Cerebellar cortex (tissue), 1 donor: ENCODE measurements around the gene PIK3CB.
"Not testable (repeated sequence)": the region's sequence is repeated elsewhere in the genome, so short reads cannot be mapped to it uniquely, and the experiment has no call there.

Experiments
- DNase-seq: peaks from one replicate; pipeline ENCODE4 v3.0.0-alpha.2; 2015; ENCODE audit warnings: low spot score

PIK3CB gene

GRCh38 chr3:138681463-138682220 is 153.1 kb downstream of the PIK3CB start:
- no peak for DNase-seq

GRCh38 chr3:138680974-138681373 is 153.8 kb downstream of the PIK3CB start:
- DNase-seq, result not testable (repeated sequence)

- no peak for DNase-seq
Measured at GRCh38 chr3:138678874-138679392, 155.8 kb downstream of the PIK3CB start.

- no peak for DNase-seq
Measured at GRCh38 chr3:138678086-138678485, 156.6 kb downstream of the PIK3CB start.

- peak; percentile 10 for DNase-seq
Measured at GRCh38 chr3:138675393-138675792, 159.3 kb downstream of the PIK3CB start.

GRCh38 chr3:138673641-138674530 is 160.8 kb downstream of the PIK3CB start:
- no peak for DNase-seq

GRCh38 chr3:138670407-138670806 is 164.3 kb downstream of the PIK3CB start:
- DNase-seq, result no peak

GRCh38 chr3:138668107-138668506 is 166.6 kb downstream of the PIK3CB start:
- DNase-seq, result no peak

GRCh38 chr3:138657508-138657907 is 177.2 kb downstream of the PIK3CB start:
- DNase-seq, result no peak

GRCh38 chr3:138653567-138653966 is 181.2 kb downstream of the PIK3CB start:
- no peak for DNase-seq

GRCh38 chr3:138649134-138649533 is 185.6 kb downstream of the PIK3CB start:
- DNase-seq, result no peak

GRCh38 chr3:138646513-138646912 is 188.2 kb downstream of the PIK3CB start:
- no peak for DNase-seq

- no peak for DNase-seq
Measured at GRCh38 chr3:138646008-138646407, 188.7 kb downstream of the PIK3CB start.

- DNase-seq, result no peak
Measured at GRCh38 chr3:138642927-138643253, 191.8 kb downstream of the PIK3CB start.

- no peak for DNase-seq
Measured at GRCh38 chr3:138642226-138642926, 192.4 kb downstream of the PIK3CB start.

- DNase-seq, result no peak
Measured at GRCh38 chr3:138640537-138640936, 194.2 kb downstream of the PIK3CB start.

GRCh38 chr3:138638641-138639040 is 196.1 kb downstream of the PIK3CB start:
- no peak for DNase-seq

- no peak for DNase-seq
Measured at GRCh38 chr3:138629526-138629925, 205.2 kb downstream of the PIK3CB start.

- DNase-seq, result no peak
Measured at GRCh38 chr3:138625707-138626365, 208.9 kb downstream of the PIK3CB start.

- DNase-seq, result no peak
Measured at GRCh38 chr3:138624518-138624917, 210.2 kb downstream of the PIK3CB start.

- DNase-seq, result no peak
Measured at GRCh38 chr3:138620431-138620830, 214.3 kb downstream of the PIK3CB start.

- DNase-seq, result no peak
Measured at GRCh38 chr3:138615462-138615861, 219.3 kb downstream of the PIK3CB start.
